ENCODE results near the gene FIG4.
A peak's percentile ranks its signal among the peaks of the same experiment; 100 is the strongest.

Gene FIG4

DNA sequence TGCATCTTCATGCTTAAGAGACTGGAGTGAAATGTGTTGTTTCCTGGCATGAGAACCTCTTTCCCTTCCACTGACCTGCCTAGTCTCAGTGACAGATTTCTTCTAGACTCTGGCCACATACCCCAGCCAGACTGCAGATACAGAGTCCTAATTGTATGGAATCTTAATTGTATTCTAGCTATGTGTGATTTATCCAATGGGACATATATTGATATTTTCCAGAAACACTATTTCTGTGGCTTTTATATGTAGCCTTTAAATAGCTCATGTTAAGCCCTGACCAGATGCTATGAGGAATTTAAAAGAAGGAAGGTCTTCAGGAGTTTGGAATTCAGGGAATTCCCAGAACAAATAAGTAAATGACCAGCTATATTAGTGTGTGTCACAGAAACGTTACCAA is 99.0 kb downstream of the FIG4 start:
- TF ChIP-seq CTCF (IDR thresholded peaks at IDR 0.05; ENCODE audit: control insufficient read depth, insufficient read depth, low read depth, low read length, missing control alignments) = no peak
- DNase-seq (ENCODE audit: low read depth) = no peak
- H3K4me3 ChIP-seq (ENCODE audit: control insufficient read depth, low read depth, low read length) = no peak overlapping the region

GRCh38 chr6:109791301-109791700 is 100.2 kb downstream of the FIG4 start:
- no peak overlapping the region for H3K4me3 ChIP-seq (ENCODE audit: control insufficient read depth, low read depth, low read length)
- TF ChIP-seq CTCF (IDR thresholded peaks at IDR 0.05; ENCODE audit: control insufficient read depth, insufficient read depth, low read depth, low read length, missing control alignments) = peak; percentile 9
- no peak for DNase-seq (ENCODE audit: low read depth)

GRCh38 chr6:109793021-109793420 is 101.9 kb downstream of the FIG4 start:
- no peak for DNase-seq (ENCODE audit: low read depth)
- no peak overlapping the region for H3K4me3 ChIP-seq (ENCODE audit: control insufficient read depth, low read depth, low read length)
- TF ChIP-seq CTCF (IDR thresholded peaks at IDR 0.05; ENCODE audit: control insufficient read depth, insufficient read depth, low read depth, low read length, missing control alignments) = no peak

- no peak for TF ChIP-seq CTCF (IDR thresholded peaks at IDR 0.05; ENCODE audit: control insufficient read depth, insufficient read depth, low read depth, low read length, missing control alignments)
- DNase-seq (ENCODE audit: low read depth) = peak; percentile 83
- no peak overlapping the region for H3K4me3 ChIP-seq (ENCODE audit: control insufficient read depth, low read depth, low read length)
These were observed 102.7 kb downstream of the FIG4 start for GRCh38 chr6:109793792-109794191.

- peak; percentile 25 for DNase-seq (ENCODE audit: low read depth)
- no peak for TF ChIP-seq CTCF (IDR thresholded peaks at IDR 0.05; ENCODE audit: control insufficient read depth, insufficient read depth, low read depth, low read length, missing control alignments)
- no peak overlapping the region for H3K4me3 ChIP-seq (ENCODE audit: control insufficient read depth, low read depth, low read length)
These were observed 103.3 kb downstream of the FIG4 start for GRCh38 chr6:109794201-109794923.

DNA sequence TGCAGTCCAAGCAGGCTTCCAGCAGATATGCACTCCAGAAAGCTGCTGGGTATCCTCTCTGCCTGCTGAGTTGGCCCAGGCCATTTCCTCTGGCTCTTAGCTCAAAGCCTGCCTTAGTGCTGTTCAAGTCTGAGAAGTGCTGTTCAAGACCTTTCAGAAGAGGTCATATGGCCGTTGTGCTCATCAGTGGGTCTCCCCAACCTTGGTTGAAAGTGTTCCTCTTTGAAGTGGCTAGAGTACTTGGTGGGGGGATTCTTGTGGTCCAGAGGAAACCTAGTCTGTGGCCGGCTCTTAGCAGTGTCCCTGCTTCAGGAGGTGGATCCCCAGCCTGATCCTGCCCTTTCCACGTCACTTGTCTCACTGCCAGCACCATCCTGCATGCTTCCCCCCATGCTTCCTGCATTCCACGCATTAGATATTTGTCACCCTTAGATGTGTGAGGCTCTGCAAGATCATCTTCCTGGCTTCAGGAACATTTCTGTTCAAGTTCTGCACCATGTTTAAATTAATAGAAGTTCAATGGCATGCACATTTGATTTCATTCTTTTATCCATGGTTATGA is 105.0 kb downstream of the FIG4 start:
- TF ChIP-seq CTCF (IDR thresholded peaks at IDR 0.05; ENCODE audit: control insufficient read depth, insufficient read depth, low read depth, low read length, missing control alignments) = no peak
- DNase-seq (ENCODE audit: low read depth) = no peak
- H3K4me3 ChIP-seq (ENCODE audit: control insufficient read depth, low read depth, low read length) = no peak overlapping the region
